Measurements from ENCODE around the gene SNX10.

The SNX10 gene

DNA sequence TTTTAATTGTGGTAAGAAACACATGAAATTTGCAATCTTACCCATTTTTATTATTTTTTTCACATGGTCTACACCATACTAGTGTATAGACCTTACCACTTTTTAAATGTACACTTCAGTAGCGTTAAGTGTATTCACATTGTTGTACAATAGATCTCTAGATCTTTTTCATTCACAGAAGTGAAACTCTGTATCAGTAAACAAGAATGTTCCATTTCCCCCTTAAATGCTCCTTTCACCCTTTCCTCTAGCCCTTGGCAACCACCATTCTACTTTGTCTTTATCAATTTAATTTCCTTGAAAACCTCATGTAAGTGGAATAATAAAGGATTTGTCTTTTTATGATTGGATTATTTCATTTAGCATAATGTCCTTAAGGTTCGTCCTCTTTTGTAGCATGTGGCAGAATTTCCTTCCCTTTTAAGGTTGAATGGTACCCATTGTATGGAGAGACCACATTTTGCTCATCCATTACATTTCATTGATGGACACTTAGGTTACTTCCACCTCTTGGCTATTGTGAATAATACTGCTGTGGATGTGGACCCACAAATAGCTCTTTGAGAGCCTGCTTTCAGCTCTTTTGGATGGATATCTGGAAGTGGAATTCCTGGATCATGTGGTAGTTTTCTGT is 45.7 kb downstream of the SNX10 start:
- no peak for DNase-seq

DNA sequence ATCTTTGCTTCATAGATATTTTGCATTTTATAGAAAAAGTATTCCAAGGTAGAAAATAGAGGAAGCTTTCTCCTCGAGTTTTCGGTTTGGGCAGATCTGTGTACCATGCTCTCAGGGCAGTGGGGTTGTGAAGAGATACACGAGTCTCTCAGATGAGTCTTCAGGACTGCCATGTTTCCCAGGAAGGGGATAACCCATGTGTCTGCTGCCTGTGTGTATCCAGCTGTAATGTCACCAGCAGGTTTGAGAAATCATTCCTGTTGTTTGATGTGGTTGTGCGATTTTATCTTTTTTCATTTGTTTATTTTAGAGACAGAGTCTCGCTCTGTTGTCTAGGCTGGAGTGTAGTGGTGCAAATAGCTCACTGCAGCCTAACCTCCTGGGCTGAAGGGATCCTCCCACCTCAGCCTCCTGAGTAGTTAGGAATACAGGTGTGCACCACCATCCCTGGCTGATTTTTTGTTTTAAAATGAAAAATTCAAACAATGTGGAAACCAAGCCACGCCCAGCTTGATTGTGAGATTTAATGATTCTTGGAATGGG is 48.9 kb downstream of the SNX10 start:
- DNase-seq = no peak

DNA sequence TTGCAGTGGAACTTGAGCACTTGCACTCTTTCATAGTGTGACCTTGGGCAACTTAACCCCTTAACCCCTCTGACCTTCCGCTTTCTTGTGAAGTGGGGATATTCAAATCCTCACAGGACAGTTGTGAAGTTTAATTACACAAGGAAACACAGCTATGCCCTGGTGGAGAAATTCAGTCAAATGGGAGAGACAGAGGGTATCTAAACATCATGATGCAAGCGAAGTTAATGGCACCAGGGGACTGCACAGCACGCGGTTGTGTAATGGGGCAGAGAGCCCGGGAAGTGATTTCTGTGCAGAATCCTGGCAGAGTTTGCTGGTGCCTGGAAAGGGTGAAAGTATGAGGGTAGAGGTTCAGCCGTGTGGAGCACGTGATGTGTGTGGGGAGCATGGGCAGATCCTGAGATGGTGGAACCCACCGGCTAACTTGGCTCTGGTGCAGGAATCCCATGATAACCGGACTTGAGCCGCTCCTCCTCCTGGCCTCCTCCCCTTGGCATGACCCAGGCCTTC is 51.7 kb downstream of the SNX10 start:
- no peak for DNase-seq

DNA sequence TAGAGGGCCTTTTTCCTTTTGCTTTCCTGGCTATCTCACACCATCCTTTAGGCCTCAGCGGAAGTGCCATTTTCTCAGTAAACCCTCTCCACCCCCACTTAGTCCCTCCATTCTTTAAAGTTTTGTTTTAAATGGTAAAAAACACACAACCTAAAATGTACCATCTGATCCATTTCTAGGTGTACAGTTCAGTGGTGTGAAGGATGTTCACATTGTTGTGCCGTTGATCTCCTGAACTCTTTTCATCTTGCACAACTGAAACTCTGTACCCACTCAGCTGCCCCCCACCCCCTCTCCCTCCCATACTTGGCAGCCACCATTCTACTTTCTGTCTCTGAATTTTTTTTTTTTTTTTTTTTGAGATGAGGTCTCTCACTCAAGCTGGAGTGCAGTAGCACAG is 52.2 kb downstream of the SNX10 start:
- no peak for DNase-seq

DNA sequence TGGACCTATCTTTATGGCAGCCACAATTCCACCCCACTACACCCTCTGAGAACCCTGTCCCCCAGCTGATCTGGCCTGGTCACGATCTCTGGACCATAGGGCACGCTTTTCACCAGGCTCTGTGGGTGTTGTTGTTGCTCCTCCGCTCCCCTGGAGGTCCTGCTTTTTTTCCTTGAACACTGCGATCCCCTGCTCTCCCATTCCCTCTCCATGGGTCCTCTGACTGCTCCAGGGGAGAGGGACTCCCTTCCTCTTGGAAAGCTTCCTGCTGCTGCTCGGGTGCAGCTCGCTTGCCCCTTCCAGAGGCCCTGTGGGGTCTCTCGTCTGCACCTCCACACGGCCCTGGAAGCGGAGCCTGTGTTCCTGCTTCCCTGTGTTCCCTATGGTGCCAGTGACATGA is 53.5 kb downstream of the SNX10 start:
- no peak for DNase-seq

DNA sequence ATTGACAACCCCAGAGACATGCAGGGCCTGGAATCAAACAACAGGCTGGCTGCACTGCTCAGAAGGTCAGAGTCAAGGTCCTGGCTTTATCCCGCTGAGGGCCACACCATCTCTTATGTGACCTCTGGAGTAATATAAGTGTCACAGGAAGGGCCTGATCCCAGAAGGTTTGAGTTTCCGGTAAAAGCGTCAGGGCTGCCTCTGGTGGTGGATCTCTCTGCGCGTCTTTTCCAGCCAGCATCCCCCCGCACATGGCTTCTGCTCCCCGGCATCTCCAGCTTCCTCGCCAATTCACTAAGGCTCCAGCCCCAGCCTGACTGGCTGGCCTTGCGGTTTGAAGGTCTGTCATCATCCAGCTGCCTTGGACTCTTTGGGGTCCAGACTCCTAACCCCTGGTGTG is 54.2 kb downstream of the SNX10 start:
- no peak for DNase-seq

DNA sequence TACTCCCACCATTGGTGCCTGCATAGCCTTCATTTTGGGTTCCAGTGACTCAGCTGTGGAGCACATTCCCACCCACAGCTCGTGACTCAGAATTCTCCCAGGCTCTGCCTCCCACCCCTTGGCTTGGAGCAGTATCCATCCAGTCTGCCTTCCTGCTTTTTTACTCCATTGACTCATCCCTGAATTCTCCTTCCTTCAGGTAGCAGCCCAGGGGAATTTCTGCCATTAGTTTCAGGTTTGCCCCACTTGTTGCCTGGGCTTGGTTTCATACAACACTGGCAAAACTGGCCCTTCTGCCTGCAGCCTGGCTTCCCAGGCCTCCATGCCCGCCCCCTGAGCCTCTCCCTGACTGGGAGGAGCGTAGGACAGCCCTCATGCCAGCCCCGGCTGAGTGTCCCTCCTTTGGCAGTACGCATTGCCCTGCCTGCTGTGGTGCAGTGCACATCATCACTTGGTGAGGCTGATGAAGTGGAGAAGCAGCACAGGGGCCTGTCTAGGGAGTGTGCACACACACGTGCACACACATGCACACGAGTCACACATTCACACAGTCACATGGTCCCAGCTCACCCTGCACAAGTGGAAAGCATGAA is 55.0 kb downstream of the SNX10 start:
- peak in 1 of 2 donors; percentile 77 for DNase-seq

DNA sequence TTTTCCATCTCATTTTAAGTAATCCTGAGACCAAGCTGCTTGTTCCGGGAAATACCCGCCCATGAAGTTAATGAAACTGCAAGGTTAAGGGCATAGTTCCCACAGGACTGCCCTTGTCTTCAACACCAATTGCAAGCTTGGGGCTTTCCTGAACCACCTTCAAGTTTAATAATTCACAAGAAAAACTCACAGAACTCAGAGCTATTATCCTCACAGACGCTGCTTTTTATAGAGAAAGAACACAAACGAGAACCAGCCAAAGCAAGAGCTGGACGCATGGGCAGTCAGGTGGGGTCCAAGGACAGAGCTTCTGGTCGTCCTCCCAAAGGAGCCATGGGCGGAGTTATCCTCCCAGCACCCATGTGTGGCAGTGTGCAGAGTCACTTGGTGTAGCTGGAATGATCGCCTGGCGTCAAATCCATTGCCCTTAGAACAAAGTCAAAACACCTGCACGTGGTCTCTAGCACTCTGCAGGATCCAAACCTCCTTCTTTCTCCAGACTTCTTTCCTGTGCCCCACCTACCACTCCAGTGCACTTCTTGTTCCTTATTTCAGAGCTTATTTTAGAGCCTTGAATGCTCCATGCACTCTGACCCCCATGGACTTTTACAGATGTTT is 56.7 kb downstream of the SNX10 start:
- DNase-seq = no peak

DNA sequence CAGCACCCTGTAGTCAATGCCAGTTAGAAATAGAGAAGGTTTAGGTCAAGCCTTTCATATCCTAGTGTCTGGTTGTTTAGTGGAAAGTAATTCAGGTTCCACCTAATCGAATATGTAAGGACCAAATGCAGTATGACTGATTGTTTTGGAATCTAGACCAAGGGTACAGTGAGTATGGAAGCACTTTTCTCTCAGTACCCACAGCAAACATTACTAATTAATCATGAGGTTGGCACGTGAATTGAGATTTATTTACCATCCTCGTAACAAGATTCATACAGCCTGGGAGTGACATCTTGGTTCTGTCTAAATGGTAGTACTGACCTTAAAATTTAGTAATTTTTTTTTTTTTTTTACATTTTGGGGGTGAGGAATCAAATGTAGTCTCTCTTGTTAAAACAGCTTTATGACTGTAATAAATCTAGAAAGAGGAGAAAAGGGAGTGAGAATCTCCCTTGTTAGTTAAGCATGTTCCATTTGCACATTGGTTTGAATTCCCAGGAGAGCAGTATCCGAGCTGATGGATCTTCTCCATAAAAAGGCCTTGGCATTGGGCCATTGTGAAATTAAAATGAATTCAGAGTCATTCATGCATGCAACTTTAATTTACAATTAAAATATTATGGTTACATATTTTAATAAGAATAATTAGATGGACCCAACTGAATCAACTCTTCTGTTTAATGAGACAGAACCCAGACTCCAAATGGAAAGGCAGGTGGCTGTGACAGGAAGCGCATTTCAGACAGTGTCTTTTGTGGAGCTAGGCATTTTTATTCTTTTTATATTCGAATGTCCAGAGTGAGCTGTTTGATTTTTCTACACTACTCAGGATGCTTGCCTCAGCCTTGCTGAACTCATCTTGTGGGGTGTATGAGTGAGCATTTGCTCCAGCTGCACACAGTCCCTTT is 57.6 kb downstream of the SNX10 start:
- no peak for DNase-seq

DNA sequence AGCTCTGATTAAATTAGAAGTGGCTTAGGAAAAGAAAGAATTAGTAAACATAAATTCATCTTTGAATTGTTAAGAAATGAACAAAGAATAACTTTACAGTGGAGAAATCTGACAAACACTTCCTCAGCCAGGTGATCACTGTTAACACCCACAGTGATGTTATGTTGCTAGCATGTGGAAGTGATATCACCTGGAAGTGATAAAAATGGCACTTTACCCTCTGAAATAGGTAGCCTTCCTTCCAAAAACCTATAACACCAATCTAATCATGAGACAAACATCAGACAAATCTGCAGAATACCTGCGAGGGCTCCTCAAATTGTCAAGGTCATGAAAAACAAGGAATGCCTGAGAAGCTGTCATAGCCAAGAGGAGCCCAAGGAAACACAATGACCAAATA is 59.5 kb downstream of the SNX10 start:
- DNase-seq = no peak

DNA sequence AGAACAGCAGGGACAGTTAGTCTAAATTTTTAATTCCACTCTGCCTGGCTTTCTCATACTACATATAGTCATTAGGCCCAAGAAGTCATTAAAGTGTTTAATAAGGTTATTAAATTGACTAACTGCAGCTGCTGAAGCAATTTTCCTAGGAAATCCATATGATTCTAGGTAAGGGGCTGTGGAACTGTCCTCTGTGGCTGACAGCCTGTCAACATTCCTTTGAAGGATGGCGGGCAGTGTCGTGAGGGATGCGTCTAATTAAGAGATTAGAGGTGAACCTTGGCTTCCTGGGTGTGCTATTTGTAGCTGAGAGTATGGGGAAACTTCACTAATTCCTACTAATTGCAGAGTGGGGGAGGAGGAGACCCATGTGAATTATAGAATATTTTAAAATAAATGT is 64.6 kb downstream of the SNX10 start:
- DNase-seq = no peak

DNA sequence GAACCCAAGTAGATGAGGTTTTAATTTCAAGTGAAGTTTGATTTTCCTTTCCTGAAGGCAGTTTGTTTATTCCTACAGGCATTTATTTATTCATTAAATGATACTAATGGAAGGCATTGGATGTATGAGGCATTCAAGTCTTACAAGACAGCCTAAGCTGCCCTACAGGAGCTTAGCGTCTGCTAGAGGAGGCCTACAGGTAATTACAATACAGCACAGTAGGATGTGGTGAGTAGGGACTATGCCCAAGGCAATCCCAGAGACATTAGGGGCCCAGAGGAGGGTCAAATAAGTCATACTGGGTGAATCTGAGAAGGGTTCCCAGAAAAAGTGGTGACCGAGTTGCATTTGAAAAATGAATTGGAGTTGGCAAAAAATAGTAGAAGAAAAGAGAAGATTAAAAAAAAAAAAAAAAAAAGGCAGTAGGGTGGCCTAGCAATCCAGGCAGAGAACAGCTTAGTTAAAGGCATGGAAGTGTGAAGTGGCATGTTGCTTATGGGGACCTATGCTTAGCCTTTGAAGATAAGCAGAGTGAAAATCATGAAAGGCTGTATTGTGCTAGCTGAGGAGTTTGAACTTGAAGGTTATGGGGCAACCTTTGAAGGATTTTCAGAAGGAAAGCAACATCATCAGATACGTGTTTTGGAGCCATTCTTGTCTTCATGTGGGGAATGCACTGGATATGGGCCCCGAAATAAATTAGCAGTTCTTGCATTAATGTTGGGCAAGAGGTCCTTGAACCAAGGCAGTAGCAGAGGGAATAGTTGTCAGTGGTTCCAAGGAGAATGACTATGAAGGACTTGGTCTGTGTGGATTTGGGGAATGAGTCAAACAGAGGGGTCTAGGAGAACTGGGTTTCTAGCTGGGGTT is 65.5 kb downstream of the SNX10 start:
- no peak for DNase-seq

DNA sequence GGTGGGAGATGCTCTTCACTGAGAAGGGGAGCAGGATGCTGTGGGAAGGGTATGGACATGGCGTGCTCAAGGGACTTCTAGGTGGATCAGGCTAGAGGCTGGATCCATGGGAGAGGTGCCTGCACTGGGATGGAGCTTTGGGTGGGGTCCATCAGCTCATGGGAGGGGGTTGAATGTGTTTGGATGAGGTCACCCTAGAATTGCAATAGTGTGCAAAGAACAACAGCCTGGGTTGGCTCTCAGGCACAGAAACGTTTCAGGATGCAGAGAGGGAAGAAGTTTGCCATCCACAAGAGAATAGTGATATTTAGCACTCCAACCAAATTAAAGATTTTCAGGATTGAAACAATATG is 66.1 kb downstream of the SNX10 start:
- DNase-seq = no peak

DNA sequence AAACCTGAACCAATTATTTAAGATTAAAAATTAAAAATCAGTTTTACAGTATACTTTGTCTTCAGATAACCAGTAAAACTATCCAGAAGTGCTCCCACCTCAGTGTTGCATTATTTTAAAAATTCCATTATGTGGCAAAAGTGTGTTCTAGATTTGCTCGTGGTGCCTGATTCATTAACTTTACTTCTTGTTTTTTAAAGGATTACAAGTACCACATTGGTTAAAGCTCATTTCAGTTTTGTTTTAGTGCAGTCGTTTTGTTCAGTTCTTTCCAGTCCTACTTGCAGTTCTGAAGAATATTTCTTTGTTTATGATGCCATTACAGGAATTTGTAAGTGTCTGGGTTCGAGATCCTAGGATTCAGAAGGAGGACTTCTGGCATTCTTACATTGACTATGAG is 69.0 kb downstream of the SNX10 start:
- peak; percentile 99 to 100 for DNase-seq

DNA sequence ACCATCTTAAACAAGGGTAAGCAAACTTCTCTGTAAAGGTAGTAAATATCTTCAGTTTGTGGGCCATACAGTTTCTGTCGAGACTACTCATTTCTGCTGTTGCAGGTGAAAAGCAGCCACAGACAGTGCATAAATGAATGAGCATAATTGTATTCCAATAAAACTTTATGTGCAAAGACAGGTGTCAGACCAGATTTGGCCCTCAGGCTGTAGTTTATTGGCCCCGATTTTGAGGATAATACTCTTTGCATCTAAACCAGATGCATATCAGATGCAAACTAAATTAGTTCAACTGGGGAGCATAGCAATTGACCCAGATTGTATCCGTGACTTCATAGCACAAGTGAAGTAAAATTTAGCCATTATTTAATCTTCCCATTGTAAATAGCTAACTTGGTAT is 70.0 kb downstream of the SNX10 start:
- DNase-seq = no peak

DNA sequence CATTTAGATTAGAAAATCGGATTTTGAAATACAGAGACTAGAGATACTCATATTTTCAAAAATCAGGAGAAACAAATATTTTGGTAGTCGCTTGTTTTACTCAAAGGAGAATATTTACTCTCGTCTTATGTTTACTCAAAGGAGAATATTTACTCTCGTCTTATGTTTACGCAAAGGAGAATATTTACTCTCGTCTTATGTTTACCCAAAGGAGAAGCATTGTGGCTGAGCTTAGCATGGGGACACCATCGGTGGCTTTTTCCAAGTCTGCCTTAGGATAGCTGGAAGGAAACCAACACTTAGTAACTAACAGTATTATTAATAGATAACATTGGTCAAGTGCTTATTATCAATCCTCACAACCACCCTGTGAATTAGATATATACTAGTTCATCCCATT is 71.8 kb downstream of the SNX10 start:
- no peak for DNase-seq

DNA sequence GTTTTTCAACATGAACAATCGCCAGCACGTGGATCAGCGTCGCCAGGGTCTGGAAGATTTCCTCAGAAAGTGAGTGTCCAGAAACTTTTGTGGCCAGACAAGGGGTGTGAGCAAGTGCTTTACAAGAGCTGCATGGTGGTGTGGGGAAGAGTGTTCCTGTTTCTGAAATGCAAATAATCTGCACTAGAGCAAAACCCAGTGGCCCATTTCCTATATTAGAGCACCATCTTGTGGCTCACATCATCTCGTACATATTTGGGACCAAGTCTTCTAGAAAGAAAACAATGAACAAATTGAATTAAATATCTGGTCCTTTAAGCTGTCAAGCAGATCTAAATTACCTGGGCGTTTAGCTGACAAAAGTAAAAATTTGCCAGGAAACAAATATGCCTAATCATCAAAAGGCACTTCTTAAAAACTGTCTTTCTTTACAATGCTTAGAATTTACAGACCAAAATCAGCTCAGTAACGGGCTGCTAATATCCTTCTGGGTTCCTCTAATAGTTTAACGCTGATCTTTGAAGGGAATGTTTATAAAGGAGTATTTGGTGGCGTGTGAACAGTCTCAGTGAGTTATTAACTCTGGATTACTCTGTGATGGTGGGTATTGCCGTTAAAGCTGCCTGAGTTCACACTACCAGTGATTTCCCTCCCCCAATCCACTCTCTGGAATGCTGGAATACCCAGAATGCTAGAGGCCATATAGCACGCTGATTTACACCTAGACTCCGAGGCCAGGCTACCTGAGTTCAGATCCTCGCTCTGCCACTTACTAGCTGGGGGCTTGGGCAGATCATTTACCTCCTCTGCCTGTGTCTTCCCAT is 73.6 kb downstream of the SNX10 start:
- peak; percentile 87 to 94 for DNase-seq

DNA sequence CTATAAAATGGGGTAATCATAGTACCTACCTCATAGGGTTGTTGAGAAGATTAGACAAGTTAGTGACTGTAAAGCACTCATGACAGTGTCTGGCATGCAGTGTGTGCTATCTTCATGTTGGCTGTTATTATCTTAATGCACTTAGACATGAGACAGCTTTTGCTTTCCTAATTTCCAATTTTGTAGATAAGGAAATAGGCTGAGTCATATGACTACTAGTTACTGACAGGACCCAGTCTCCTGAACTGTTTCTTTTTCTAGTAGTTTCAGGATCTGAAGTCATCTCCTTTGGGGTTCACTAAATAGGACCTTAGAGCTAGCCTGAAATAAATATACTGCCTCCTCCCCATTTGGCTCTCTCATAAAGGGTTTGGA is 74.2 kb downstream of the SNX10 start:
- DNase-seq = peak in 1 of 2 donors; percentile 39

DNA sequence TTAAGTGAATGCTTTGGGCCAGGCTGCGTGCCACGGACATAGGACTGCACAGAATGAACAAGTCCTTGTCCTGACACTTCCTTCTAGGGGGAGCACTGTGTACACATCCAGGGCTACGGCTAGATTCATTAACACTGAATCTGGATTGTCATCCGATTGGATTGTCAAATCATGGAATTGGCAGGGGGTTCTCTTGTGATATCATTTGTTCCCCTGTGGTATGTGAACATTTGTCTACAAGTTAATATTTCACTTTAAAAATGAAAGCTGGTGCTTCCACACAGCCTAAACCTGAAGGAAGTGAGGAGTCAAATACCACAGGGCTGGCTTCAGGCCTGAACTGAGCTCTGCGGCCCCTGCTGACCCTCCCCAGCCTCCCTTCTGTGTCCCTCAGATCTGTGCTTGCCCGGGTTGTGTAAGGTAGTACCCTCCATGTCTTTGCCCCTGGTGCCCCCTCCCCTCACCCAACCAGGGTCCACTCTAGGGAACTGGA is 75.6 kb downstream of the SNX10 start:
- DNase-seq = no peak

DNA sequence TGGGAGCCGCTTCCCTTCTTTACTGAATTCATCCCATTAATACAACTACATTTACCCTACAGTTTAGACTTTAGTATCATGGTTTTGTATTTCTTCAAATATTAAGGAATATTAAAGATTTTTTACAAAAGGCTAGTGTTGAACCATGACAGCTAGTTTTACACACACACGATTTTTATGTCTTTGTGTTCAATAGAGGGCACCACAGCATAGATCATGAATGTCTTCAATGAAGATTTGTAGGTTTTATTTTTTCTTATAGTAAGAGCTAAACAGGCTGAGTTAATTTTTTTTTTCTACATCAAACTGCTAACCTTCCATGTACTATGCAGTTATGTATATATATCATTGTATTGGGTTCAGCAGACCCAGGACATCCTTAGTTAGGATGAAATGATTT is 76.9 kb downstream of the SNX10 start:
- DNase-seq = no peak

DNA sequence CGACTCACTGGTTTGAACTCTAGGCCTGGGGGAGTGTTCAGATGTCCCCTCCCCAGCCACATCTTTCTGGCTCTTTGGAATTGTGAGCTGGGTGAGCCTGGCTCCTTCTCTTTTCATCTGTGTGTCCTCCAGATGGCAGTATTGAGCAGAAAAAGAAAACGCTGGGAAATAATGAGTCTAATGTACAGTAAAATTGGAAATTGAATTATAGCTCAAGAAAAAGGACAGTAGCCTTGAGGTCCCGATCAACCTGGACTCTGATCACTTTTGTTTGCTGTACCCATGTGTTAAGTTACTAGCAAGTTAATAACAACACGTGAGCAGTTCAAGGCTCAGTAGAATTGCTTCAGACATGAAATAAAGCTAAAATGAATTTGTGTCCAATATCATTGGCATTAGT is 77.9 kb downstream of the SNX10 start:
- peak; percentile 30 to 80 for DNase-seq
